22Rv1 (cell line): ENCODE measurements around the gene YIF1B.
A peak's percentile ranks its signal among the peaks of the same experiment; 100 is the strongest.

Experiments used
- H3K27ac ChIP-seq: fragments of 450-650 bp; 2 replicates; pipeline ENCODE4 v1.5.1; 2017
- ZFX ChIP-seq: fragments of 450-650 bp; IDR thresholded peaks from 2 replicates; pipeline ENCODE4 v1.6.1; 2017; ENCODE audit warnings: antibody characterized with exemption, borderline replicate concordance
- TF ChIP-seq, protein P1 (sequence below): fragments of 450-650 bp; IDR thresholded peaks from 2 replicates; pipeline ENCODE4 v1.5.1; 2017; ENCODE audit warnings: mild to moderate bottlenecking

Gene YIF1B

DNA sequence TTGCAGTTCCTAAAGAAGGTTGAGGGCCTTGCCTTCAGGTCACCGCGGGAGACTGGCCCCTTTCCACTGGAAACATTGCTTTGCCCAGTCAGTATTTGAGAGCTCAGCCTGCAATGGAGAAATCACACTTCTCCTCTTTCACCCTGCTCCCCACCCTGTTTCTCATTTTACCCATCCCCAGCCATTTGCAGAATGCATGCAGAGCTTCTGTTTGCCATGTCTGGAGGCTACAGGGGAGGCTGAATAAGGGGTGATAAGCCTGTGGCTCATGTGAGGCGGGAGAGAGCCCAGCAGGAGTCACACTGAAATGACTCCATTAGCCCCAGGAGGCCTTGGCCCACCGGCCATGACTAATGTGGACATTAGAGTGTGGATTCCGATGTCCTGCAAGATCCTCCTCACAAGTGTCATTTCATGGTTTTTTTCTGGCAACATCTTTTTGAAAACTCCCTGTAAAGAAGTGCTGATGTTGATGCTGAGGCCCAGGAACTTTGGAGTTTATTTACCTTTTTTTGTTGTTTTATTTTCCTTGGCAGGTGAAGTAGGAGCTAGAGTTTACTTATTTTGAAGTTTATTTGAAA, 45.1 kb downstream of the YIF1B start:
- H3K27ac ChIP-seq, result peak overlapping the region; percentile 93
- no peak for TF ChIP-seq ZFX
- TF ChIP-seq, protein P1, sequence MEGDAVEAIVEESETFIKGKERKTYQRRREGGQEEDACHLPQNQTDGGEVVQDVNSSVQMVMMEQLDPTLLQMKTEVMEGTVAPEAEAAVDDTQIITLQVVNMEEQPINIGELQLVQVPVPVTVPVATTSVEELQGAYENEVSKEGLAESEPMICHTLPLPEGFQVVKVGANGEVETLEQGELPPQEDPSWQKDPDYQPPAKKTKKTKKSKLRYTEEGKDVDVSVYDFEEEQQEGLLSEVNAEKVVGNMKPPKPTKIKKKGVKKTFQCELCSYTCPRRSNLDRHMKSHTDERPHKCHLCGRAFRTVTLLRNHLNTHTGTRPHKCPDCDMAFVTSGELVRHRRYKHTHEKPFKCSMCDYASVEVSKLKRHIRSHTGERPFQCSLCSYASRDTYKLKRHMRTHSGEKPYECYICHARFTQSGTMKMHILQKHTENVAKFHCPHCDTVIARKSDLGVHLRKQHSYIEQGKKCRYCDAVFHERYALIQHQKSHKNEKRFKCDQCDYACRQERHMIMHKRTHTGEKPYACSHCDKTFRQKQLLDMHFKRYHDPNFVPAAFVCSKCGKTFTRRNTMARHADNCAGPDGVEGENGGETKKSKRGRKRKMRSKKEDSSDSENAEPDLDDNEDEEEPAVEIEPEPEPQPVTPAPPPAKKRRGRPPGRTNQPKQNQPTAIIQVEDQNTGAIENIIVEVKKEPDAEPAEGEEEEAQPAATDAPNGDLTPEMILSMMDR, result no peak

DNA sequence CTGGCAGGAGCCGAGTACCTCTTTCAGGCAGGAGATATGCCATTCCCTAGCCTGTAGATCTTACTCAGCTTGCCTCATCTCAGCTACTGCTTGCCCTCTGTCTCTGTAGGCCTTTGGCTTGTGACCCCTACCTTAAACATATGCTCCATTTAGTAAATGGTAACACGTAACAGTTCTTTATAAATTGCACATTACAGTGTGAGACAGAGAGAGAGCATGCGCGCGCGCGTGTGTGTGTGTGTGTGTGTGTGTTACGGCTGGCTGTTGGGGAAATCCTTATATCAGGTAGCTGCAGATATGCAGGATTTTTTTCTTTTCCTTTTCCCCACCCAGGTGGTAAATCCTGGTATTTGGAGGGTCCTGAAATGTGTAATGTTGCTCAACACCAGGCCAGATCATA, 47.2 kb downstream of the YIF1B start:
- peak overlapping the region; percentile 93 for H3K27ac ChIP-seq
- TF ChIP-seq, protein P1, result no peak
- no peak for TF ChIP-seq ZFX

DNA sequence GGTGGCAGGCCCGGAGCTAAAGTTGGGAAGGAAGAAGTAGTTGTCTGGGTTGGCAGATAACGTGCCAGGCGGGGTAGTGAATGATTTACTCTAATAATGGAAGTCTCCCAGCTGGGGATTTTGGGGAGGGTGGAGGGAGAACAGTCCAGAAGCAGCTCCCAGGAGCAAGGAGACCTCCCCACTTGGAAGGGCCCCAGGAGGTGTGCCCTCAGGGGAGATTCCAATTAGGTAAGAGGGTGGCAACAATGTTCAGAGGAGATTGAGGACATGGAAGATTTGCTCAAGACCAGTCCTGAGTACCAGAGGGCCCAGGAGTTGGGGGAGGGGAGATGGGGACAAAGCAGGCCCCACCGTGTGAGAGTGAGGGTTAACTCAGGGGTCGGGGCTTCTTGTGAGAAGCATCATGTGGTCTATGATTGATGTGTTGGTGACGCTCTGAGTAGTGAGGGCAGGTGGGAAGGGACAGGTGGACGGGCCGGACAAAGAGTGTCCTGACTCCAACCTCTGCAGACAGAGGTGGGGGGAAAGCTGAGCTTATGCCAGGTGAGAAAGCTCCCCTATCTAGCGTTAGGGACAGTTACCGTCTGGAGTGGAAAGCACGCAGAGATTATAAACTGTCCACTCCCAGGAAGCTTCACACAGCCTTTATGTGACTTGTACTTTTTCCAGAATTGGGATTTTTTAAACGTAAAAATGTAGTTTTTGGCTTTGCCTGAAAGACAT, 47.8 kb downstream of the YIF1B start:
- no peak for TF ChIP-seq ZFX
- TF ChIP-seq, protein P1, result no peak
- peak overlapping the region; percentile 93 for H3K27ac ChIP-seq

DNA sequence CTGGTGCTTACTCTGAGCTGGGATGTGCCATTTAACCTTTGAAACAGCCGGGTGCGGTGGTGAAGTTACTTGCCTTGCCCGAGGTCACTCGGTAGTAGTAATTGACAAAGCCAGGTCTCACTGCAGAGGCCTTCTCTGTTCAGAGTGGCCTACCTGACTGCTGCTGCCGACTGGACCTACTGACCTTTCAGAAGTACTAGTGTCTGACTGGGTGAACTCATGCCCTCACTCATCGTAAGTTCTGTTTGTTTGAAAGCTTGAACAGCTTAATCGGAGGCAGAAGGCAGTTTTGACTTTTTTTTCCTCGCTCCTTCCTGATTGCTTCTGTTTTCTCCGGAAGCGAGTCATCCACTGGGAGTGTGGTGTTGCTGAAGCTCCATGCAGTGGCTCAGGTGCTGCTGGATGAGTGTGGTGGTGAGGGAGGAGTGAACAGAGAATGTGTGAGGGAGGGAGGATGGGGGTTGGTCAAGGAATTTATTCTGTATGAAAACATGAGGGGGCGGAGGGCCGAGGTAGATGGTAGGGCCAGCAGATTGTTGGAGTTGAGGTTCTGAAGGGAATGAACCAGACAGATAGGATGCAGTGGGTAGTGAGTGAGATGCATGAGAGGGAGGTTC, 48.7 kb downstream of the YIF1B start:
- TF ChIP-seq, protein P1, result no peak
- peak overlapping the region; percentile 93 for H3K27ac ChIP-seq

DNA sequence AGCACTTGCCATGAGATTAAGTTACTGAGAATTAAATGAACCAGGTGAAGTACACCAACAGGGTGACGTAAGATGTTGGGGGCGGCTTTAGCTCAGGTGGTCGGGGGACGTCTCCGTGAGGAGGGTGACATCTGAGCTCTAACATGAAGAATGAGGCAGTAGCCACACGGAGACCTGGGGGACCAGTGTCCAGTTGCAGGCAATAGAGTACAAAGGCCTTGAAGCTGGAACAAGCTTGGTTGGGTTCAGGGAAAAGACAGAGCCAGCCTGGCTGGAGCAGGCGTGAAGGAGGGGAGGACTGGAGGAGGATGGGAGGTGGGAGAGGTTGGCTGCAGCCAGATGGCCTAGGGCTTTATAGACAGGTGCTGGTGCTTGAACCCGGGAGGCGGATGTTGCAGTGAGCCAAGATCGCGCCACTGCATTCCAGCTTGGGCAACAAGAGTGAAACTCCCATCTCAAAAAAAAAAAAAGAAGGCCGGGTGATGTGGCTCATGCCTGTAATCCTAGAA, 49.8 kb downstream of the YIF1B start:
- peak overlapping the region; percentile 93 for H3K27ac ChIP-seq
- TF ChIP-seq, protein P1, result no peak
- no peak for TF ChIP-seq ZFX

DNA sequence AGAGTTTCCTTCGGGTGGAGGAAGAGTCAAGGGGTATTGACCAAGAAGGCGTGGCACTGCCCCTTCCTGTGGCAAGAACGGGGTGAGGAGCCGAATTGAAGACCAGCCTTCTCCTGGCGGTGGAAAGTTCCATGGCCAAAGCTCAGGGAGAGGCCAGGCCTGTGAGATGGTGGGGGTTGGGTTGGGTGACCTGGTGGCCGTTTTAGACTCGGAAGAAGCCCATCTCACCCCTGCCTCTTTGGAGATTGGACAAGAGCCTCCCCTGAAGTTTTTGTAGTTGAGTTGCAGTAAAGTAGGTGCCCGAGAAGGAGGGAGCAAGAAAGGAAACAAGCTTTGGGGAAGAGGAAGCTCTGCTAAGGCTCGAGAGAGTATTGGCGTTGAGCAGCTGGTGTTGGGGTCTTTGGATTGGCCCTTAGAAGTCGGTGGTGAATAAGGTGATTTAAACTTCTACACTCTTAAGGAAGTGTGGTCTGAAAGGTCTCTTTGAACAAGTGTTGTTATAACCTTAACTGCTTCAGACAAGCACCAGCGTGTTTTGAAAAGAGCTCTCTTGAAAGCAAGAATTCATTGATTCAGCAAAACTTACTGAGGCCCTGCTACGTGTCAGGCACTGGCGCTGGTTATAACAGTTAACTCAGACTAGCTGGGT, 50.4 kb downstream of the YIF1B start:
- peak overlapping the region; percentile 93 for H3K27ac ChIP-seq
- TF ChIP-seq, protein P1, result no peak
- TF ChIP-seq ZFX, result no peak
